PFSK-1 (cell line): ENCODE measurements around the gene PRKN.

Experiments used
- FOXP2 ChIP-seq: optimal IDR thresholded peaks from 2 replicates; pipeline ENCODE3; 2011; ENCODE audit warnings: borderline replicate concordance, control low read depth, inconsistent platforms; ENCODE audit not compliant: insufficient read depth; ENCODE audit errors: extremely low read length, extremely low read depth
- POLR2AphosphoS5 ChIP-seq: IDR thresholded peaks from 2 replicates; pipeline ENCODE4 v1.6.1; 2012; ENCODE audit warnings: low read depth, mild to moderate bottlenecking, control low read depth, low read length, moderate library complexity

DNA sequence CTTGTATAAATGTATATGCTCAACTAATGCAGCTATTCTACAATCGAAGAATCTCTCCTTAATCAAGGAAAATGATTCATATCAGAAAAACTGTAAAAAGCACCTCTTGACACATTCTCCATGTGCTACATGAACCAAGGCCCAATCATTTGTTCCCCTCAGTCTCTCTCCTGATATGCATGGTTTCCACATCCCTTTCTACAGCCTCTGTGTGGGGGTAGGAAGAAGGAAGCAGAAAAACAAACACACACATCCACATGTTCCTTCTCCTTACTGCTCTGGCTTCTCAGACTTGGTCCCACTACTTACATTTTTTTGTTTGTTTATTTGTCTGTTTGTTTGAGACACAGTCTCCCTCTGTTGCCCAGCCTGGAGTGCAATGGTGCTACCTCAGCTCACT is 510.5 kb downstream of the PRKN start:
- TF ChIP-seq FOXP2, result no peak
- no peak for TF ChIP-seq POLR2AphosphoS5
